Esophagus muscularis mucosa (tissue), 4 donors: ENCODE measurements around the gene SLC7A8.

ENCODE experiments used
- CTCF ChIP-seq, 3 experiments: fragments of 200-600 bp in 2 of 3; fragments of 450-650 bp in 1 of 3; sonication (generic) in 2 of 3; IDR thresholded peaks; one replicate each; pipeline ENCODE4 v1.5.1; 2017 to 2019; ENCODE audit warnings: antibody characterized with exemption in 3 of 3, mild to moderate bottlenecking in 2 of 3, moderate library complexity in 1 of 3
- EP300 ChIP-seq: sonication (generic); formaldehyde crosslinking; IDR thresholded peaks from one replicate; pipeline ENCODE4 v1.6.1; 2017; ENCODE audit warnings: antibody characterized with exemption
- POLR2A ChIP-seq: fragments of 450-650 bp; IDR thresholded peaks from one replicate; pipeline ENCODE4 v1.6.1; 2017; ENCODE audit warnings: antibody characterized with exemption, moderate library complexity, mild to moderate bottlenecking, low read depth
- POLR2AphosphoS5 ChIP-seq, 2 donors: sonication (generic); formaldehyde crosslinking; IDR thresholded peaks; one replicate each; pipeline ENCODE4 v1.6.1; 2017; ENCODE audit warnings: antibody characterized with exemption in 2 of 2

- TF ChIP-seq POLR2AphosphoS5 (IDR thresholded peaks at IDR 0.05) (no peak), CTCF (IDR thresholded peaks at IDR 0.05) (no peak), POLR2A (no peak), EP300 (no peak)
Measured at GRCh38 chr14:23089498-23090253, 93.8 kb downstream of the SLC7A8 start.
